A673 (cell line): ENCODE data around the gene NAA10.

ENCODE experiments used
- EZH2 ChIP-seq: fragments of 200-600 bp; sonication (generic); IDR thresholded peaks from 2 replicates; pipeline ENCODE4 v1.6.1; 2017; ENCODE audit warnings: borderline replicate concordance, low read depth, mild to moderate bottlenecking, mixed read lengths, antibody characterized with exemption, low read length; ENCODE audit not compliant: poor library complexity, severe bottlenecking
- TF ChIP-seq, protein P1 (sequence below): fragments of 300-800, 200-600 bp; sonication (generic); conservative IDR thresholded peaks from 2 replicates; pipeline ENCODE4 v1.5.1; 2017; ENCODE audit warnings: low read depth, mild to moderate bottlenecking, antibody characterized with exemption, low read length, moderate library complexity, mixed read lengths

DNA sequence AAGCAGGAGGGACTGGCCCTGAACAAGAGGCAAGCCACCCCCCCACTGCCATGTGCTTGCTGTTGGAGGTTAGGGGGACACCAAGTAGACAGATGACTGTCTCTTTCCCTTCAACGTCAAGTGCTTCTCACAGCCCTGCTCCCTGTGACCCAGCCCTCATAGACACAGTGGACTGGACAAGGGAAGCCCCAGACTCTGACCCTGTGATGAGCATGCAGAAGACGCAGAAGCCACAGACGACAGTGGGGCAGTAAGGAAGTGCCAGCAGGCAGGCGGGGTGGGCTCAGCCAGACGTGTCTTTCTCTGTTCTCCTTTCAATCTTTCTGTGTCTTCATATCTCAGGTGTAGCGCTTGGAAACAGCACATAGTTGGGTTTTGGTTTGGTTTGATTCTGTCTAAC, 46.5 kb downstream of the NAA10 start:
- TF ChIP-seq, protein P1, sequence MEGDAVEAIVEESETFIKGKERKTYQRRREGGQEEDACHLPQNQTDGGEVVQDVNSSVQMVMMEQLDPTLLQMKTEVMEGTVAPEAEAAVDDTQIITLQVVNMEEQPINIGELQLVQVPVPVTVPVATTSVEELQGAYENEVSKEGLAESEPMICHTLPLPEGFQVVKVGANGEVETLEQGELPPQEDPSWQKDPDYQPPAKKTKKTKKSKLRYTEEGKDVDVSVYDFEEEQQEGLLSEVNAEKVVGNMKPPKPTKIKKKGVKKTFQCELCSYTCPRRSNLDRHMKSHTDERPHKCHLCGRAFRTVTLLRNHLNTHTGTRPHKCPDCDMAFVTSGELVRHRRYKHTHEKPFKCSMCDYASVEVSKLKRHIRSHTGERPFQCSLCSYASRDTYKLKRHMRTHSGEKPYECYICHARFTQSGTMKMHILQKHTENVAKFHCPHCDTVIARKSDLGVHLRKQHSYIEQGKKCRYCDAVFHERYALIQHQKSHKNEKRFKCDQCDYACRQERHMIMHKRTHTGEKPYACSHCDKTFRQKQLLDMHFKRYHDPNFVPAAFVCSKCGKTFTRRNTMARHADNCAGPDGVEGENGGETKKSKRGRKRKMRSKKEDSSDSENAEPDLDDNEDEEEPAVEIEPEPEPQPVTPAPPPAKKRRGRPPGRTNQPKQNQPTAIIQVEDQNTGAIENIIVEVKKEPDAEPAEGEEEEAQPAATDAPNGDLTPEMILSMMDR, result no peak
- no peak for TF ChIP-seq EZH2
